BLaER1 treated with 17β-estradiol and CSF1 and Interleukin-3, amounts not matched to agents 10 nM and 100 nM (cell line): ENCODE measurements around the gene HENMT1.

Experiments used
- H3K27ac ChIP-seq, 11 experiments: shearing (Covaris generic); formaldehyde crosslinking; 2 replicates each; pipeline ENCODE4 v1.8.1; 2022
- H3K27me3 ChIP-seq, 11 experiments: shearing (Covaris generic); formaldehyde crosslinking; 2 replicates each; pipeline ENCODE4 v1.8.1; 2022
- H3K36me3 ChIP-seq, 11 experiments: shearing (Covaris generic); formaldehyde crosslinking; 2 replicates each; pipeline ENCODE4 v1.8.1; 2022
- H3K4me1 ChIP-seq, 10 experiments: shearing (Covaris generic); formaldehyde crosslinking; 2 replicates each; pipeline ENCODE4 v1.8.1; 2022
- H3K4me2 ChIP-seq, 11 experiments: shearing (Covaris generic); formaldehyde crosslinking; 2 replicates each; pipeline ENCODE4 v1.8.1; 2022
- H3K4me3 ChIP-seq, 10 experiments: shearing (Covaris generic); formaldehyde crosslinking; 2 replicates each; pipeline ENCODE4 v1.8.1; 2022
- H3K9ac ChIP-seq, 11 experiments: shearing (Covaris generic); formaldehyde crosslinking; 2 replicates each; pipeline ENCODE4 v1.8.1; 2022
- H3K9me3 ChIP-seq, 11 experiments: shearing (Covaris generic); formaldehyde crosslinking; replicated peaks in 1 of 11; 2 replicates each; pipeline ENCODE4 v1.8.1; 2022
- H4K20me1 ChIP-seq, 11 experiments: shearing (Covaris generic); formaldehyde crosslinking; 2 replicates each; pipeline ENCODE4 v1.8.1; 2022
- Cebpa-rat ChIP-seq, 11 experiments: shearing (Covaris generic); IDR thresholded peaks; 2 replicates each; pipeline ENCODE4 v1.8.1; 2022

Gene HENMT1

GRCh38 chr1:108664481-108664880 is 3.6 kb upstream of the HENMT1 start:
- H3K9ac ChIP-seq = no peak overlapping the region
- TF ChIP-seq Cebpa-rat (IDR thresholded peaks at IDR 0.05) = no peak

GRCh38 chr1:108663074-108663473 is 2.2 kb upstream of the HENMT1 start:
- Histone ChIP-seq H3K9ac (no peak overlapping the region), H3K4me3 (no peak overlapping the region), H3K9me3 (peaks cover 0 to 38% (median 22%) of the 10 kb centered on the region in 11 experiments; a peak in 19 of 22 replicates), H4K20me1 (no peaks in the 10 kb centered on the region), H3K27me3 (peaks cover 20 to 37% (median 29%) of the 10 kb centered on the region in 11 experiments), H3K4me2 (no peak overlapping the region), H3K4me1 (peaks cover 6 to 15% (median 13%) of the 10 kb centered on the region in 10 experiments; a peak in 18 of 20 replicates), H3K36me3 (no peaks in the 10 kb centered on the region; a peak in 1 of 22 replicates), H3K27ac (no peak overlapping the region)
- no peak for TF ChIP-seq Cebpa-rat (IDR thresholded peaks at IDR 0.05)

More at GRCh38 chr1:108664481-108664880, 3.6 kb upstream of the HENMT1 start:
- H3K4me2 ChIP-seq = no peak overlapping the region
- H3K27ac ChIP-seq = no peak overlapping the region
- H3K4me3 ChIP-seq = no peak overlapping the region
- peaks cover 6 to 15% (median 13%) of the 10 kb centered on the region in 10 experiments; a peak in 18 of 20 replicates for H3K4me1 ChIP-seq
- peaks cover 20 to 35% (median 29%) of the 10 kb centered on the region in 11 experiments for H3K27me3 ChIP-seq
- H3K36me3 ChIP-seq = no peaks in the 10 kb centered on the region; a peak in 1 of 22 replicates
- no peaks in the 10 kb centered on the region for H4K20me1 ChIP-seq
- H3K9me3 ChIP-seq = peaks cover 0 to 38% (median 22%) of the 10 kb centered on the region in 11 experiments; a peak in 19 of 22 replicates

- H3K4me1 ChIP-seq = peaks cover 10 to 24% (median 14%) of the 10 kb centered on the region in 10 experiments; a peak in 18 of 20 replicates
- no peak overlapping the region for H3K4me3 ChIP-seq
- TF ChIP-seq Cebpa-rat (IDR thresholded peaks at IDR 0.05) = no peak
Measured at GRCh38 chr1:108657356-108658080, 3.4 kb downstream of the HENMT1 start.

GRCh38 chr1:108653431-108654105 is 7.3 kb downstream of the HENMT1 start:
- Histone ChIP-seq H3K4me1 (peaks cover 0 to 16% (median 1%) of the 10 kb centered on the region in 10 experiments; a peak in 8 of 20 replicates), H4K20me1 (no peaks in the 10 kb centered on the region), H3K27me3 (no peaks in the 10 kb centered on the region), H3K27ac (no peak overlapping the region; a peak in 1 of 22 replicates), H3K9ac (no peak overlapping the region), H3K9me3 (peaks cover 13 to 45% (median 20%) of the 10 kb centered on the region in 11 experiments; a peak in 21 of 22 replicates), H3K4me2 (peak overlapping the region in 2 of 11 experiments; percentile 6 to 28; a peak in 3 of 22 replicates), H3K36me3 (peaks cover 4 to 28% (median 17%) of the 10 kb centered on the region in 11 experiments; a peak in 17 of 22 replicates), H3K4me3 (no peak overlapping the region)
- no peak for TF ChIP-seq Cebpa-rat (IDR thresholded peaks at IDR 0.05)

More at GRCh38 chr1:108657356-108658080, 3.4 kb downstream of the HENMT1 start:
- Histone ChIP-seq H3K36me3 (peaks cover 0 to 4% (median 0%) of the 10 kb centered on the region in 11 experiments; a peak in 3 of 22 replicates), H3K4me2 (no peak overlapping the region), H4K20me1 (no peaks in the 10 kb centered on the region), H3K9ac (no peak overlapping the region), H3K27me3 (peaks cover 20 to 32% (median 27%) of the 10 kb centered on the region in 11 experiments), H3K9me3 (peaks cover 3 to 32% (median 22%) of the 10 kb centered on the region in 11 experiments; a peak in 19 of 22 replicates), H3K27ac (no peak overlapping the region)

GRCh38 chr1:108646648-108647269 is 14.1 kb downstream of the HENMT1 start:
- Histone ChIP-seq H3K4me1 (peaks cover 14 to 68% (median 52%) of the 10 kb centered on the region in 10 experiments), H3K27ac (peak overlapping the region; percentile 85 to 99 (median 93)), H3K27me3 (no peaks in the 10 kb centered on the region), H3K4me2 (peak overlapping the region; percentile 36 to 92 (median 78)), H3K36me3 (peaks cover 4 to 36% (median 25%) of the 10 kb centered on the region in 11 experiments; a peak in 17 of 22 replicates), H3K9ac (peak overlapping the region; percentile 61 to 86 (median 77)), H3K9me3 (peaks cover 8 to 45% (median 23%) of the 10 kb centered on the region in 11 experiments; a peak in 20 of 22 replicates), H3K4me3 (peak overlapping the region in 6 of 10 experiments; percentile 9 to 45 (median 27); a peak in 9 of 20 replicates), H4K20me1 (no peaks in the 10 kb centered on the region)
- TF ChIP-seq Cebpa-rat (IDR thresholded peaks at IDR 0.05) = peak; percentile 97 to 100 (median 99)

GRCh38 chr1:108646265-108646647 is 14.6 kb downstream of the HENMT1 start:
- H3K9me3 ChIP-seq = peaks cover 5 to 40% (median 23%) of the 10 kb centered on the region in 11 experiments; a peak in 19 of 22 replicates
- H3K4me3 ChIP-seq = peak overlapping the region in 3 of 10 experiments; percentile 11 to 41 (median 16); a peak in 4 of 20 replicates
- peak overlapping the region; percentile 85 to 99 (median 93) for H3K27ac ChIP-seq
- H3K36me3 ChIP-seq = peaks cover 4 to 36% (median 25%) of the 10 kb centered on the region in 11 experiments; a peak in 17 of 22 replicates
- H3K27me3 ChIP-seq = no peaks in the 10 kb centered on the region
- H3K9ac ChIP-seq = peak overlapping the region; percentile 61 to 86 (median 77); a peak in 21 of 22 replicates
- H3K4me1 ChIP-seq = peaks cover 14 to 68% (median 52%) of the 10 kb centered on the region in 10 experiments
- peak overlapping the region; percentile 36 to 92 (median 75) for H3K4me2 ChIP-seq
- no peak for TF ChIP-seq Cebpa-rat (IDR thresholded peaks at IDR 0.05)
- H4K20me1 ChIP-seq = no peaks in the 10 kb centered on the region

- peaks cover 5 to 44% (median 23%) of the 10 kb centered on the region in 11 experiments; a peak in 19 of 22 replicates for H3K9me3 ChIP-seq
- H4K20me1 ChIP-seq = no peaks in the 10 kb centered on the region
- no peaks in the 10 kb centered on the region for H3K27me3 ChIP-seq
- H3K27ac ChIP-seq = peak overlapping the region; percentile 85 to 99 (median 93)
- peaks cover 4 to 34% (median 24%) of the 10 kb centered on the region in 11 experiments; a peak in 16 of 22 replicates for H3K36me3 ChIP-seq
- TF ChIP-seq Cebpa-rat (IDR thresholded peaks at IDR 0.05) = no peak
- H3K4me1 ChIP-seq = peaks cover 14 to 67% (median 52%) of the 10 kb centered on the region in 10 experiments
- H3K4me3 ChIP-seq = peak overlapping the region in 3 of 10 experiments; percentile 11 to 41 (median 16); a peak in 4 of 20 replicates
- peak overlapping the region; percentile 36 to 92 (median 75); a peak in 20 of 22 replicates for H3K4me2 ChIP-seq
- H3K9ac ChIP-seq = peak overlapping the region; percentile 61 to 86 (median 77); a peak in 19 of 22 replicates
Measured at GRCh38 chr1:108645564-108646184, 15.2 kb downstream of the HENMT1 start.
